Kidney epithelial cell (primary cell): Measurements from ENCODE around the gene ZNF502. TPM values are rescaled to one million over a fixed set of nuclear protein-coding genes. Genes with fewer than 3 reads are reported as not detected.
A peak's percentile ranks its signal among the peaks of the same experiment; 100 is the strongest.

Experiments used
- DNase-seq: peaks from one replicate; pipeline ENCODE4 v3.0.0-alpha.2; 2010; ENCODE audit warnings: low read depth
- H3K27me3 ChIP-seq: 2 replicates; pipeline ENCODE4 v1.6.0; 2011; ENCODE audit warnings: low read length; ENCODE audit not compliant: control insufficient read depth, insufficient read depth
- H3K36me3 ChIP-seq: 2 replicates; pipeline ENCODE4 v1.5.1; 2011; ENCODE audit warnings: low read length; ENCODE audit not compliant: control insufficient read depth, insufficient read depth
- H3K4me3 ChIP-seq: 2 replicates; pipeline ENCODE4 v1.5.1; 2011; ENCODE audit warnings: low read depth, mild to moderate bottlenecking, control low read depth, low read length
- total RNA-seq: library from RNA; depleted of rRNA; stranded (reverse); fragments of >200 nt; gene quantifications from 2 replicates; pipeline ENCODE4 v1.2.3, GENCODE V29; 2015
- TF ChIP-seq, protein P1 (sequence below): IDR thresholded peaks from 2 replicates; pipeline ENCODE4 v1.5.1; 2011; ENCODE audit warnings: mild to moderate bottlenecking, moderate library complexity, low read length, control low read depth, inconsistent platforms; ENCODE audit not compliant: insufficient read depth, poor library complexity, severe bottlenecking

Gene ZNF502
- total RNA-seq, 1 donor from 2014 or later = 3.4 TPM

DNA sequence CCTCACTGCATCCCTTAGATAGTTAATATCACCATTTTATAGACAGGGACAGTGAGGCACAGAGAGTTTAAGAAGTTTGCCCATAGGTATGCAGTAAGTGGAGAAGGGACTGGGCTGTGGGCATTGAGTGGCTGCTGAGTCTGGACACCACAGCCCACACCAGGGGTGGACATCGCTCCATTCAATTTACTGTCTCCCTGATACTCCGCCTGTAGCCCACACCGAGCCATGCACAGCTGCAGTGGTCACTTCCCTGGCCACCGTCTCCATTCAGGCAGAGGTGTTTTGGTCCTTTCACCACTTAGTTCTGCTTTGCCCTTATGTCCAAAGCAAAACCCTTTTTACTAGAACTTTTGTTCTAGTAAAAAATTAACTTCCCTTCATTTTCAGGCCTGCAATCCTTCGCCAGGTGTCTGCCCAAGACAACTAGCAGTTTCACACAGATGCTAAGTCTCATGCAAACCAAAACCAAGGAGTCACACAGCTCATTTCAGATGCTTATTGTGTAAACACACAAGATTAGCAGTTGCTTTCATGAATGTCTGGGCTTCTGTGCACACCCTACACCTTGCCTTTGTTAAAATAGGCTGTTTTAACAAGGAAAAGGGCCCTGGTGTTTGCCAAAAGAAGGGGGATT is 33.9 kb upstream of the ZNF502 start:
- no peak for DNase-seq
- TF ChIP-seq, protein P1, sequence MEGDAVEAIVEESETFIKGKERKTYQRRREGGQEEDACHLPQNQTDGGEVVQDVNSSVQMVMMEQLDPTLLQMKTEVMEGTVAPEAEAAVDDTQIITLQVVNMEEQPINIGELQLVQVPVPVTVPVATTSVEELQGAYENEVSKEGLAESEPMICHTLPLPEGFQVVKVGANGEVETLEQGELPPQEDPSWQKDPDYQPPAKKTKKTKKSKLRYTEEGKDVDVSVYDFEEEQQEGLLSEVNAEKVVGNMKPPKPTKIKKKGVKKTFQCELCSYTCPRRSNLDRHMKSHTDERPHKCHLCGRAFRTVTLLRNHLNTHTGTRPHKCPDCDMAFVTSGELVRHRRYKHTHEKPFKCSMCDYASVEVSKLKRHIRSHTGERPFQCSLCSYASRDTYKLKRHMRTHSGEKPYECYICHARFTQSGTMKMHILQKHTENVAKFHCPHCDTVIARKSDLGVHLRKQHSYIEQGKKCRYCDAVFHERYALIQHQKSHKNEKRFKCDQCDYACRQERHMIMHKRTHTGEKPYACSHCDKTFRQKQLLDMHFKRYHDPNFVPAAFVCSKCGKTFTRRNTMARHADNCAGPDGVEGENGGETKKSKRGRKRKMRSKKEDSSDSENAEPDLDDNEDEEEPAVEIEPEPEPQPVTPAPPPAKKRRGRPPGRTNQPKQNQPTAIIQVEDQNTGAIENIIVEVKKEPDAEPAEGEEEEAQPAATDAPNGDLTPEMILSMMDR = no peak
- Histone ChIP-seq H3K27me3 (no peaks in the 10 kb centered on the region), H3K36me3 (no peaks in the 10 kb centered on the region), H3K4me3 (no peak overlapping the region)

DNA sequence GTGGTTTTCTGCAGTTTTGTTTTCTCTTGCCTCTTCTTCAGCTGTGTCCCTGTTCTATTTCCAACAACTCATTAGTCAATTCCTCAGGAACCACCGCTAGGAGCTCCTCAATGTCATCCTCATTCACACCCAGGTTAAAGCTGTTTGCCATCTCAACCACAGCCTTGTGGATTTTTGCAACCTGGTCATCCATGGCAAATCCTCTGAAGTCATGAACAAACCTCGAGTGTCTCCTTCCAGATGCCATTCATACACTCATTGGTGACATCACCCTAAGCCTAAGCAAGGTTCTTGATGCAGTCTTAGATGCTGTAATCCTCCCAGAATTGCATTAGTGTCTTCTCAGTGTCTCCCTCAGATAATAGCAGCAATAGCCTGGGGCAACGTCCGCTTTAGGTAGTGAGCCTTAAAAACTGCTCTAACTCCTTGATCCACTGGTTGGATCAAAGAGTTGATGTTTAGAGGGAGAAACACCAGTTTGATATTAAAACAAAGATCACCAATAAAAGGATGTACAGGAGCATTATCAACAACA is 31.5 kb upstream of the ZNF502 start:
- TF ChIP-seq, protein P1 = no peak
- no peaks in the 10 kb centered on the region for H3K27me3 ChIP-seq
- no peak overlapping the region for H3K4me3 ChIP-seq
- no peak for DNase-seq
- no peaks in the 10 kb centered on the region for H3K36me3 ChIP-seq

DNA sequence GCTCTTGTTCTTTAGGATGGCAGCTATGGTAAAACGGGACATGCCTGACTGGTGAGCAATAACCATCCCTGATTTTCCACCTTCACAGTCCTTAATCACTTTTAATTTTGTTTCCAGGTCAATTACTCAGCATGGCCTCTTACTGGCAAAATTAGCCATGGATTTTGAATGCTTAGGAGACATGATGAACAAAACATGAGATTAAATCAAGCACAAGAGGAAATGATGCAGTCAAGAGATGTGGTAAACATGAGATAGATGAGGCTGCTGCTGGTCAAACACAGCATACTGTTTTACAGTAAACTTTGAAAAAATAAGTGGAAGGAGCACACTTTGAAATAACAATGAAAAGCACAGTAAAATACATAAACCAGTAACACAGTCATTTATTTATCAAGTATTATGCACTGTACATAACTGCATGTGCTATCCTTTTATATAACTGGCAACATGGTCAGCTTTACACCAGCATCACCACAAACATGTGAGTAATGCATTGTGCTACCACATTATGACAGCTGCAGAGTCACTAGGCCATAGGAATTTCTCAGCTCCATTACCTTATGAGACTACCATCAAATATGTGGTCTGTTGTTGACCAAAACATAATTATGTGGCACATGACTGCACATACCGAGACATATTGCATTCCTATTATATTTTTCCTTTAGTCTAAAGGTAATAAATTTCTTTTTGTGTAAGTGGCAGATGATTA is 30.1 kb upstream of the ZNF502 start:
- TF ChIP-seq, protein P1 = no peak
- no peaks in the 10 kb centered on the region for H3K36me3 ChIP-seq
- no peak for DNase-seq
- no peak overlapping the region for H3K4me3 ChIP-seq
- H3K27me3 ChIP-seq = no peaks in the 10 kb centered on the region

DNA sequence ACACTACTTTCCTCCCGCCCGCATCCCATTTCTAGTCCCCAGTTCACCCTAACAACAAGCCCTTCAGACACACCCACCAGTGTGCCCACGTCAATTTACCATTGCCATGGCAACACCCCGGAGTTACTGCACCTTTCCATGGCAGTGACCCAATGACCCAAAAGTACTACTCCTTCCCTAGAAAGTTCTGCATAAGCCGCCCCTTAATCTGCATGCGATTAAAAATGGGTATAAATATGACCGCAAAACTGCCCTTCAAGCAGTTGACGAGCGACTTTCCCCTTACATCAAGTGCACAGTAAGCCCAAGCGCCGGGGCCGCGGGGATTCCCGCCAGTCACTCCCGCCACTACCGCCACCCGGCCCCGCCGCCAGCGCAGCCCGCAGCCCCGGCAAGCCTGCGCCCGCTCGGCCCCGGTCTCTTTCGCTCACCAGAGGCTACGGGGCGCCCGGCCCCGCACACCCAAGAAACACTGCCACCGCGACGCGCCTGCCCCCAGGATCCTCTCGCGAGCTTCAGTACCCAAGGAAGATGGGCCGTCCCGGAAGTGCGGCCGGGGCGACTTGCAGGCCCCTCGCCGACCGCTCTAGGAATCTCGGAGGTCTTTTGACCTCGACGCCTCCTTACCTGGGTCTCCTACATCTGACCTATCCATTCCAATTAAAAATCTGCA is 27.2 kb upstream of the ZNF502 start:
- Histone ChIP-seq H3K4me3 (peak overlapping the region; percentile 63), H3K27me3 (no peaks in the 10 kb centered on the region), H3K36me3 (no peaks in the 10 kb centered on the region)
- TF ChIP-seq, protein P1 = no peak
- peak; percentile 64 for DNase-seq

DNA sequence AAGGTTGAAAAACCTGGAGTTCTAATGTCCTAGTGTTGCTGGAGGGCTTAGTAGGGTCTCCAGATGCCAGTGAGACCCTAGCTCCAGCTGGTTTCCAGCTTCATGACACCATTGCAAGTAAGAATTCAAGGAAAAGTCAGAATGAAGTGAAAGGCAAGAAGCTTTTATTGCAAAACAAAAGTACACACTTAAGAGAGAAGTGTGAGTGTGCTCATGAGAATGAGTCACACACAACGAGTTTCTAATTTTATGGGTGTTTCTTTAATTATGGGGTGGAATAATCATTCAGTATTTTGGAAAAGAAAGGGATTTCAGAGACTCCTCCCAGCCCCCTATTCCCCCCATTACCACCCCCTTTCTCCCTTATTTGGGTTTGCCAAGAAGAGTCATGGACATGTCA is 24.6 kb upstream of the ZNF502 start:
- no peaks in the 10 kb centered on the region for H3K36me3 ChIP-seq
- TF ChIP-seq, protein P1 = no peak
- H3K27me3 ChIP-seq = no peaks in the 10 kb centered on the region
- H3K4me3 ChIP-seq = no peak overlapping the region
- DNase-seq = no peak
